Ramos (cell line): ENCODE data around the gene DNASE1.

Experiments used
- in situ Hi-C: fragments of 300-500 bp; cut with MboI; formaldehyde crosslinking; loops from one replicate; pipeline ENCODE4 v1.14.3; 2022; ENCODE audit warnings: low sequenced_read_pairs; ENCODE audit not compliant: unreplicated experiment

DNASE1 gene

DNA sequence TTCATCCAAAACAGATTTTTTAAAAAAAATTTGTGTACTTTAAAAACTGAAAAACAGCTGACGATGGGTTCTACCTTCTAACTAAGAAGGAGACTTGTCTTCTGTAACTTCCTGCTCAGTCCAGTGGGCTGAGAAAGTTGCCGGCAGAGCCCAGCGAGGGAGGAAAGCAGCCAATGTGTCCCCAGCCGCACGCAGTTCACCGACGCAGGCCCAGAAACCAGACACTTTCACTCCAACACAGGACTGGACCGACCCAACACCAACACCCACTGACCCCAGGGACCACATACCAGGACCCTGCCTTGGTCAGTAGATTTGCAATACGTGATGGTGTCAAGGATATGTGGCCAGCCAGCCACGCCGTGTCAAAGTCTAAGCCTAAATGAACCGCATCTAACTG is 37.3 kb downstream of the DNASE1 start:
- in situ Hi-C loops: no loop called here

DNA sequence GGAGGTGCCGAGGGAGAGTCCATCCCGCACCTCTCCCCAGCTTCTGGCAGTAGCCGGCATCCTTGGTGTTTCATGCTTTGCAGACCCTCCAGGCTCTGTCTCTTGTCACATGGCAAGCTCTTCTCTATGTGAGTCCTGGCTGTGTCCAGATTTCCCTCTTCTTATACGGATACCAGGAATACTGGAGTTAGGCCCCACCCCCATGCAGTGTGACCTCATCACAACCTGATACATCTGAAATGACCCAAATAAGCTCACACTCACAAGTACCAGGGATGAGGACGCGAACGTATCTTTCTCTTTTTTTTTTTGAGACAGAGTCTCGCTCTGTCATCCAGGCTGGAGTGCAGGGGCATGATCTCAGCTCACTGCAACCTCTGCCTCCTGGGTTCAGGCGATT is 39.6 kb downstream of the DNASE1 start:
- in situ Hi-C loops: no loop called here

DNA sequence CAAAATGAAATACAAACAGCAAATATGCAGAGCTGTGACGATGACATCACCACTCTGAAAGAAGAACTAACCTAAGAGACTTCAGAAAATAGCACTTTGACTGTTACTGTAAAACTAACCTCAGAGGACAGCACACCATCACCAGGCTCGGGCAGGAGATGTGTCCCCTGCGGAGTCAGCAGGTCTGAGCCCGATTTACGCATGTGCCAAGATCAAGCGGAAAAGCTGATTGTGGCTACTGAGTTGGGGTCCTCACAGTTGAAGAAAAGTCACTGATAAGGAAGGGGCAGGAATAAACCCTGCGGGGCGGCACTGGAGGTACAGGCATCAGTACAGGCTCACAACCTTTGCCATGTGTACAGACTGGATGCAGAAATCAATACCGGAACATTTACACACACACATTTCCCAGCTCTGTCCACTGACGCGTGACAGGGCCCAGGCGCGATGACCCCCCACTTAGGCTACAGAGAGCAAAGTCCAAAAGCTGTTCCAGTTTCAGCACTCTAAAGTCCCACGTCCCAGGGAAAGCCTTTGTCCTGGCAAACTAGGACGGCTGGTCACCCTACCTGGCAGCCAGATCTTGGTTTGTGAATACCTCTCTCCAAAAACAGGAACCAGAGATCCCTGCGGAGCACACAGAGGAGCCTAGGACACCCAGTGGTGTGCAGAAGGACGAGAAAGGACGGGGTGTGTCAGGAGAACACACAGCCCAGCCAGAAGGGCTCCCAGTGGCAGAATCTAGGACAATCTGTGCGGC is 41.3 kb downstream of the DNASE1 start:
- in situ Hi-C loops: no loop called here

DNA sequence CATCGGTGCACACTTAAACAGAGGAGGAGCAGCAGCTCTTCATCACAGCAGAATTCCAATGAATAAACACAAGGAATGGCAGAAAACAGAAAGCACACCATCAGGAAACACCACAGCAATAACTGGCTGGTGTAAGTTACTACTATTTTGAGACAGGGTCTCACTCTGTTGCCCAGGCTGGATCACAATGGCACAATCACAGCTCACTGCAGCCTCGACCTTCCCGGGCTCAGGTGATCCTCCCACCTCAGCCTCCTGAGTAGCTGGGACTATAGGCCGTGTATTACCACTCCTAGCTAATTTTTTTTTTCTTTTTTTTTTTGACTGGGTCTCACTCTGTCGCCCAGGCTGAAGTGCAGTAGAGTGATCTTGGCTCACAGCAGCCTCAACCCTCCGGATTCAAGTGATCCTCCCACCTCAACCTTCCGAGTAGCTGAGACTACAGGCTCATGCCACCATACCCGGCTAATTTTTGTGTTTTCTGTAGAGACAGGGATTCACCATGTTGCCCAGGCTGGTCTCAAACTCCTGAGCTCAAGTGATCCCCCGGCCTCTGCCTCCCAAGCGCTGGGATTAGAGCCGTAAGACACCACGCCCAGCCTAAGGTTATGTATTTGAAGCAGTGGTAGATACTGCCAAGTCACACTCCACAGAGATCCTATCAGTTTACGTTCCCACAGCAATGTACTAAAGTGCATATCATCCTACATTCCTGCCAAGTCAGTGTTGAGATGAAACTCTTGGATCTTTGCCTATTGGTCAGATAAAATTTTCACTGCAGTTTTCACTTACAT is 42.1 kb downstream of the DNASE1 start:
- in situ Hi-C loops: no loop called here

DNA sequence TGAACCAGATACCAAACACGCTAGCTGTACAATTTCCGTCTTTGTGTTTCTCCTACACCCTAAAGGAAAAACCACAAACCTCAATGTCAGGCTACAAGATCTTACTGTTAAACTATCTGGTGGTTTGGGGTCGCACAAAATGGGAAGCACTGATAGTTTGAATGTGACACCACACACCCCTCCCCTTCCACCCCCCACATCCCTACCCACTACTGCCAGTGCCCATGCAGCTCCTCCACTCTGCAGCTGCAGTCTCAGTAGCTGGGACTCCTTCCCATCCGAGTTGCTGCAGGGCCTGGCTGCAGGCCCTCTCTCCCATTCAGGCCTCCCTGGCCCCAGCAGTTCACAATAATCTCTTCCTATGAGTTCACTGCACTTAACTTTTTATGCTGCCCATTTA is 44.5 kb downstream of the DNASE1 start:
- in situ Hi-C loops: no loop called here

DNA sequence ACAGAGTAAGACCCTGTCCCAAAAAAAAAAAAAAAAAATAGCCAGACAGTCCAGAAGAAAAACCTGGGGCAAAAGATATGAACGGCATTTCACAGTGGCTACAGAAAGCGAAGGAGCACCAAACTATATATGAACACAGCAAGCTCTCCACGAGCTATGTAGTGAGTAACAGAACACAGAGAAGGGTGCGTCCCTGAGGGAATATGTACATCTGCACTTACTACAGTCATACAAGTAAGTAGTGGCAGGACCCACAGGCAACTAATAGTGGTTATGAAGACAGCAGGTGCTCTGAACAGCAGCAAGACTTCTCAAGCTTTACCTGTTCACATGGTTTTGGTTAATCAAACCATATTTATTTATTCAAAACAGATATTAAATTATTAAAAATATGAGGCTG is 47.0 kb downstream of the DNASE1 start:
- in situ Hi-C loops: no loop called here

DNA sequence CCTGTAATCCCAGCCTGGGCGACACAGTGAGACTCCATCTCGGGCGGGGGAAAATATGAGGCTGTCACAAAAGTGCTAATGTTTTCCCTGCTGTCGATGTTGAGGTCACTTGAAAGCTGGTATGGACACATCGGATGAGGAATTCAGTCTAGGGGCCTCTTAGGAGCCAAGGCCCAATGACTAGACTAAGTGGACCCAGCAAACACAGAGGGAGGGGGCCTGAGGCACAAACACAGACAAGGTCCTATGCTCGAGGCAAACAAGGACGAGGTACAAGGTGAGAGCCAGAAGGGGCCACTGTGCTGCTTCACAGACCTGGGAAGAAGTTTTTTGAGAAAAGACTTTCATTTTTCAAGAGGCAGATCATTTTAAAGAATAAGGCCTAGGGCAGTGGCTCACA is 47.6 kb downstream of the DNASE1 start:
- in situ Hi-C loops: no loop called here

DNA sequence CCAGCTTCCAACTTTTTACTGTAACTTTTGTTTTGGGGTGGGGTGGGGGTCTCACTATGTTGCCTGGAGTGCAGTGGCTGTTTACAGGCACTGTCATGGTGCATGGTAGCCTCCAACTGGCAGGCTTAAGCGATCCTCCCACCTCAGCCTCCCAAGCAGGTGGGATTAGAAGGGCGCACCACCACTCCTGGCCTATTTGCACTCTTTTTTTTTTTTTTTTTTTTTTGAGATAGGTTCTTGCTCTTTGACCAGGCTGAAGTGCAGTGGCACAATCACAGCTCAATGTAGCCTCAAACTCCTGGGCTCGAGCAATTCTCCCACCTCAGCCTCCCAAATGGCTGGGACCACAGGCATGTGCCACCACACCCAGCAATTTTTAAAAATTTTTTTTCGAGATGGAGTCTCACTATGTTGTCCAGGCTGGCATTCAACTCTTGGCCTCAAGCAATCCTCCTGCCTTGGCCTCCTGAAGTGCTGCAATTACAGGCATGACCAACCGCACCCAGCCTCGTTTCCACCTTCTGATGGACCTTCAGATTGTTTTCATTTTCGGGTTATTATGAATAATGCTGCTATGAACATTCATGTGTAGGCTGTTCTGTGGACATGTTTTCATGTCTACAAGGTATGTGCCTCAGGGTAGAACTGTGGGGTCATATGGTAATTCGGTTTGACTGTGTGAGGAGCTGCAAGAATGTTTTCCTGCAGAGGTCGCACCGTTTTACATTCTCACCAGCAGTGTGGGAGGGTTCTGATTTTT is 51.9 kb downstream of the DNASE1 start:
- in situ Hi-C loops: no loop called here
